ENCODE results near the gene ATP6V0E2.
"Not testable (repeated sequence)": the region's sequence is repeated elsewhere in the genome, so short reads cannot be mapped to it uniquely, and the experiment has no call there.

The ATP6V0E2 gene

GRCh38 chr7:149879766-149880637 lies 6.2 kb downstream of the ATP6V0E2 start:
- no peak for DNase-seq (ENCODE audit: low spot score)

DNA sequence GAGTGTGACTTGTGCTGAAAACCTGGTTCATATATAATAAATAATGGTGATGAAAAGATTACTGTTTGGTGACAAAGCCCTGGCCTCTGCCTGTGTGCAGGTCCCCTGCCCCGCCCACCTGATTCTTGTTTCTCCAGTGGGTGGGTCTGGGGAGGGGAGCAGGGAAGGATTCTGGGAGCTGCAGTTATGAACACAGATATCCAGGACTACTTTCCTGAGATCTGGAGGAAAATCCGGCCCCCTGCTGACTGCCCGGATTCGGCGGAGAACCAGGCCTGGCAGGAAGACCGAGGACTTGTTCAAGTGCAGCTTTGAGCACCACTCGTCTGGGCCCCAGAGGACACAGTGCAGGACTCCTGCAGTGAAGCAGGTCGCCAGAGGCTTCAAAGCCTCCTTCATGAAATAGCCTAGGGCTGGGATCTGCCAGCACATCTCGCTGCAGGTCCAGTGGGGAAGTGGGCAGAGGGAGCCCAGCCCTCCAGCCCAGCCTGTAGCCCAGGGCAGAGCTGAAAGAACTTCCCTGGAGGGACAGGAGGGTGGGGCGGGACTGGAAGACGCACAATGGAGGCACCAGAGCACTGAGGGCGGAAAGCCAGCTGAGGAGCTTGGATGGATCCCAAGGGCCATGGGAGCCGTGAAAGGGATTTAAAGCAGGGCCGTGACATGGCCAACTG lies 7.0 kb downstream of the ATP6V0E2 start:
- no peak for DNase-seq (ENCODE audit: low spot score)

GRCh38 chr7:149881328-149882247 lies 7.8 kb downstream of the ATP6V0E2 start:
- DNase-seq (ENCODE audit: low spot score), result no peak

DNA sequence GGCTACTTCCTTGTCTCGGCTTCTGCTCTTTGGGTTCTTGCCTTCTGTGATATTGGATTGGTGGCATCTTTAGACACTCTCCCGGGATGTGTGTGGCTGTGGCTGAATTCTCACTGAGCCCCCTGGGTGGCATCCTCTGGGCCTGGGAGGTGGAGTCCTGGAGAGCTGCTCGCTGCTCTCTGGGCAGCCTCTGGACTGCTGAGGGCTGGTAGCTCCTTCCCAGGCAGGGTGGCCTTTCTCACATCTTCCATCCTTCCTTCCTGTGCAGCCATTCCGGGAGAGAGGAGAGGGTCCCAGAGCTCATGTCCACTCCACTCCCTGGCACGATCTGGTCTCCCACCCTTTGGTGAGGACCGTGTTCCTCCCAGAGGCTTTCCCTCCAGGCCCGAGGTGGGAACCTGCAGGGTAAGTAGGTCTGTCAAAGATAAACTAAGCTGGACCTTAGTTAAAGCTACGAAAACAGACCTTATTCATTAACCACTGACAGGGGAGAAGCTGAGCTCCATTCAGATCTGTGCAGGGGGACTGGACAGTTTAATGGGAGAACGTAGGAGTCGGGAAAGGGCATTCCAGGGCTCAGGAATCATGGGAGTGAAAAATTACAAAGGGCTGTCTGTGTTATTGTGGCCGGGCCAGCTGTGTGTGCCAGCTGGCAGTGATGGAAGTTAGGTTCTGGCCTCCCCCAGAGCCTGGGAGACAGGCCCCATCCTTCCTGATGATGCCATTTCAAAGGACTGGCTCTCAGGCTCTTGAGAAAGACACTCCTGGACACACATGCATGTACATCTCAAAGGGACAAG lies 8.7 kb downstream of the ATP6V0E2 start:
- no peak for DNase-seq (ENCODE audit: low spot score)

GRCh38 chr7:149883048-149883438 lies 9.3 kb downstream of the ATP6V0E2 start:
- DNase-seq (ENCODE audit: low spot score), result no peak

GRCh38 chr7:149883452-149883861 lies 9.7 kb downstream of the ATP6V0E2 start:
- peak; percentile 73 for DNase-seq (ENCODE audit: low spot score)

DNA sequence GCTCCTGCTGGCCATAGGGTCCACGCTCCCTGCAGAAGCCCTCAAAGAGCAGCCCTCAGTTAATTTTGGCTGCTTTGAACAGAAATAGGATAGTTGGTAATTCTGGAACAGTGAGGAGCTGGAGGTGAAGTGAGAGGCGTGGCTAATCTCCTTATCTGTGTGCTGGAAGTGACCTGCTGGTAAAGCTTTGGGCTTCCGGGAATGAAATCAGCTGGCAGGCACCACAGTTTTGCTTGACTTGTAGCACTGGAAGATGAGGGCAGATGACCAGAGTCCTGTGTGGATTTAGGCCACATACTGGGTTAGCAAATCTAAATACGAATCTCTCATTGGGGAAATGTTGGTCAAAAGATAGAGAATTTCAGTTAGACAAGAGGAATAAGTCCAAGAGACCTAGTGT lies 10.2 kb downstream of the ATP6V0E2 start:
- DNase-seq (ENCODE audit: low spot score), result no peak

DNA sequence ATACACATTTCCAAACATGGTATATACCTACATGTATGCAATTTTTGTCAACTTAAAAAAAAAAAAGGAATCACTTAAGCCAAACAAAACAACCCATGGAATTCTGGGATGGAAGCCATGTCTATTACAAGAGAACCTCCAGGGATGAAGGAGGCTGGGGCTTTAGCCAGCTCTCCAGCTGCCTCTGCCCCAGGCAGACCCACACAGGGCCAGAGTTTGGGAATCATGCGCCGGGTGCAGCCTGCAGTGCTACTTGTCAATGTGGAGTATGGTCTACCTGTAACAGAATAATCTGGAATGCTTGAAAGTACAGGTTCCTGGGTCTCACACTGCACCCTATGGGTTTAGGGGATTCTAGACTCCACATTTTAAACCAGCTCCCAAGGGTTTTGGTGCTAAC lies 10.8 kb downstream of the ATP6V0E2 start:
- DNase-seq (ENCODE audit: low spot score), result no peak

- DNase-seq (ENCODE audit: low spot score), result peak; percentile 30
These were observed 11.6 kb downstream of the ATP6V0E2 start for GRCh38 chr7:149885191-149886017.

- DNase-seq (ENCODE audit: low spot score), result no peak
These were observed 12.2 kb downstream of the ATP6V0E2 start for GRCh38 chr7:149886018-149886415.

GRCh38 chr7:149887311-149887710 lies 13.5 kb downstream of the ATP6V0E2 start:
- DNase-seq (ENCODE audit: low spot score), result peak; percentile 1

GRCh38 chr7:149890715-149891114 lies 16.9 kb downstream of the ATP6V0E2 start:
- not testable (repeated sequence) for DNase-seq (ENCODE audit: low spot score)

DNA sequence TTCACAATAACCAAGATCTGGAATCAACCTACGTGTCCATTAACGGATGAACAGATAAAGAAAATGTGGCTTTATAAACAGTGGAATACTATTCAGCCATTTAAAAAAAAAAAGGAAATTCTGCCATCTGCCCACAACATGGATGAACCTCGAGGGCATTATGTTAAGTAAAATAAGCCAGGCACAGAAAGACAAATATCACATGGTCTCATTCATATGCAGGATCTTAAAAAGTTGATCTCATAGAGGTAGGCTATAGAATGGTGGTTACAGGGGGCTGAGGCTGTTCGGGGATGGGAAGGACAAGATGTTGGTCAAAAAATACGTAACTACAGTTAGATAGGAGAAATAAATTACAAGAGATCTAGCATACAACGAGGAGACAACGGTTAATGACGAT lies 21.2 kb downstream of the ATP6V0E2 start:
- DNase-seq (ENCODE audit: low spot score), result not testable (repeated sequence)

DNA sequence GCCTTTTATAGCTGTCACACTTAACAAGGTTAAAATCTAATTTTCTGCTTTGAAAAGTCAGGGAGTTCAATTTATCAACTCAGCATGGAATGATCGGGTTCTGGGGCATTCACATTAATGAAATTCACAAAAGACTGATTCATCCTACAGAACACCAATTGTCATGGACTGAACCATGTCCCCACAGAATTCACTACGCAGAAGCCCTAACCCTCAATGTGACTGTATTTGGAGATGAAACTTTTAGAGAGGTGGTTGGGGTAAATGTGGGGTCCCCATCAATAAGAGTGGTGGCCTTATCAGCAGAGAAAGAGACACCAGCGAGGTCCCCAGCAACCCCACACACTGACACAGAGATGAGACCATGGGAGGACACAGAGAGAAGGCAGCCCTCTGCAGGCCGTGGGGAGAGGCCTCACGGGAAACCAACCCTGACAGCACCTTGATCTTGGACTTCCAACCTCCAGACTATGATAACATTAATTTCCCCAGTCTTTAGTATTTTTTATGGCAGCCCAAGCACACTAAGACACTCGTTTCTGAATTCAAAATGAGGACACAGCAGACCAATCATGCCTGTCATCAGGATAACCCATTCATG lies 34.1 kb downstream of the ATP6V0E2 start:
- not testable (repeated sequence) for DNase-seq (ENCODE audit: low spot score)

GRCh38 chr7:149910219-149910618 lies 36.5 kb downstream of the ATP6V0E2 start:
- not testable (repeated sequence) for DNase-seq (ENCODE audit: low spot score)

GRCh38 chr7:149912126-149912525 lies 38.4 kb downstream of the ATP6V0E2 start:
- not testable (repeated sequence) for DNase-seq (ENCODE audit: low spot score)

DNA sequence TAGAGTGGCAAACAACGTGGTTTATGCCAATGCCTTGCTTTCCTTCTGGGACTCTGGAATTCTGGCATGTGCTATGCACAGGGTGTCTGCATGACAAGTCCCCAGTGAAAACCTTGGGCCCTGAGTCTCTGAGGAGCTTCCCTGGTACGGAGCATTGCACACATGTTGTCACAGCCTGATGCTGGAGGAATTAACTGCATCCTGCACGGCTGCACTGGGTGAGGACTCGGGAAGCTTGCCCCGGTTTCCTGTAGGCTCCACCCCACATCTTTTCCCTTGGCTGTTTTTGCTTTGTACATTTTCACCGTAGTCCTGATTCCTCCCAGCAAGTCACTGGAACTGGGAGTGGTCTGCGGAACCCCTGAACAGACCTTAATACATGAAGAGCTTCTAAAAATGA lies 52.6 kb downstream of the ATP6V0E2 start:
- DNase-seq (ENCODE audit: low spot score), result not testable (repeated sequence)
